Caco-2 (cell line): ENCODE results near the gene GOLGA6D. TPM values are rescaled to one million over a fixed set of nuclear protein-coding genes. Genes with fewer than 3 reads are reported as not detected.
"Not testable (repeated sequence)": the region's sequence is repeated elsewhere in the genome, so short reads cannot be mapped to it uniquely, and the experiment has no call there.

ENCODE experiments used
- BruUV-seq: library from RNA; stranded (reverse); fragments of 400-500 nt; replicated peaks from 2 replicates; lab custom pipeline; 2021; lab: Mats Ljungman, UMichigan
- CTCF ChIA-PET: fragments of 300-600 bp; sonication (Branson Sonifier 250); formaldehyde crosslinking; loops from one replicate; lab custom pipeline; 2022; ENCODE audit warnings: antibody characterized with exemption; lab: Charles Lee
- POLR2A ChIA-PET: fragments of 300-600 bp; sonication (Branson Sonifier 250); formaldehyde crosslinking; loops from one replicate; lab custom pipeline; 2022; ENCODE audit warnings: antibody characterized with exemption; lab: Charles Lee
- DNase-seq, 2 experiments: peaks; one replicate each; pipeline versions ENCODE4 v3.0.0 to v3.0.0-alpha.2; 2020 to 2022
- H3K27me3 ChIP-seq: replicated peaks from 2 replicates; pipeline ENCODE4 v1.6.0; 2011; ENCODE audit warnings: low read length; ENCODE audit not compliant: control insufficient read depth, insufficient read depth
- H3K36me3 ChIP-seq: 2 replicates; pipeline ENCODE4 v1.5.1; 2011; ENCODE audit warnings: low read length; ENCODE audit not compliant: control insufficient read depth, insufficient read depth
- H3K4me1 ChIP-seq: fragments of 250-450 bp; sonication (Bioruptor Pico); 2 replicates; pipeline ENCODE4 v1.5.1; 2020; ENCODE audit warnings: mild to moderate bottlenecking
- H3K4me3 ChIP-seq: 2 replicates; pipeline ENCODE4 v1.5.1; 2011; ENCODE audit warnings: low read depth, mild to moderate bottlenecking, control low read depth, low read length
- H3K9me3 ChIP-seq: fragments of 250-450 bp; sonication (Bioruptor Pico); 2 replicates; pipeline ENCODE4 v1.5.1; 2020; ENCODE audit warnings: mild to moderate bottlenecking, moderate library complexity
- H3K27ac Mint-ChIP-seq: one replicate; pipeline ENCODE4 v1.8.0; 2022; ENCODE audit warnings: mixed read lengths; ENCODE audit not compliant: unreplicated experiment
- H3K27me3 Mint-ChIP-seq: one replicate; pipeline ENCODE4 v1.8.0; 2022; ENCODE audit warnings: mixed read lengths; ENCODE audit not compliant: insufficient read depth, unreplicated experiment
- H3K36me3 Mint-ChIP-seq: one replicate; pipeline ENCODE4 v1.8.0; 2022; ENCODE audit warnings: mild to moderate bottlenecking, mixed read lengths; ENCODE audit not compliant: insufficient read depth, unreplicated experiment
- H3K4me1 Mint-ChIP-seq: one replicate; pipeline ENCODE4 v1.8.0; 2022; ENCODE audit warnings: low read depth, mixed read lengths; ENCODE audit not compliant: unreplicated experiment
- H3K4me3 Mint-ChIP-seq: one replicate; pipeline ENCODE4 v1.8.0; 2022; ENCODE audit warnings: mild to moderate bottlenecking, moderate library complexity, mixed read lengths; ENCODE audit not compliant: unreplicated experiment
- H3K9me3 Mint-ChIP-seq: one replicate; pipeline ENCODE4 v1.8.0; 2022; ENCODE audit warnings: mixed read lengths; ENCODE audit not compliant: unreplicated experiment
- CTCF ChIP-seq, 2 experiments: fragments of 200-600 bp in 1 of 2; IDR thresholded peaks; 1 replicate in 1 of 2; 2 replicates in 1 of 2; pipeline versions ENCODE4 v1.5.1 to v1.8.0; 2011 to 2022; ENCODE audit warnings: antibody characterized with exemption in 1 of 2, control low read depth in 1 of 2, inconsistent platforms in 1 of 2, low read depth in 1 of 2, low read length in 1 of 2, mild to moderate bottlenecking in 1 of 2, moderate library complexity in 1 of 2; ENCODE audit not compliant: insufficient read depth in 1 of 2, severe bottlenecking in 1 of 2, unreplicated experiment in 1 of 2
- intact Hi-C: fragments of 100-400 bp; cut with micrococcal nuclease; formaldehyde crosslinking; loops from one replicate; pipeline ENCODE4 v1.10.0; 2022; ENCODE audit not compliant: unreplicated experiment
- total RNA-seq: library from RNA; stranded (reverse); gene quantifications from 2 replicates; pipeline ENCODE4 v1.2.3, GENCODE V29; 2022

GOLGA6D gene
- total RNA-seq, 1 experiment from 2014 or later: not detected

GRCh38 chr15:75238150-75238549, 44.5 kb upstream of the GOLGA6D start:
- H3K27ac Mint-ChIP-seq: no peak overlapping the region
- no peaks in the 10 kb centered on the region for H3K9me3 Mint-ChIP-seq
- intact Hi-C loops: no loop called here
- Histone ChIP-seq H3K4me3 (no peak overlapping the region), H3K27me3 (no peaks in the 10 kb centered on the region), H3K9me3 (no peaks in the 10 kb centered on the region), H3K36me3 (no peaks in the 10 kb centered on the region), H3K4me1 (no peaks in the 10 kb centered on the region)
- H3K4me3 Mint-ChIP-seq: no peak overlapping the region
- CTCF ChIA-PET: no interaction called here
- BruUV-seq: no TSS peak
- peaks cover 4% of the 10 kb centered on the region for H3K36me3 Mint-ChIP-seq
- no peak for DNase-seq
- no peaks in the 10 kb centered on the region for H3K4me1 Mint-ChIP-seq
- no peak for TF ChIP-seq CTCF (IDR thresholded peaks at IDR 0.05; ENCODE audit: insufficient read depth in 1 of 2, low read depth in 1 of 2, low read length in 1 of 2, severe bottlenecking in 1 of 2, unreplicated experiment in 1 of 2)
- POLR2A ChIA-PET: interaction anchor here (0.6 kb wide), 1 partner anchor 11 kb away, joined by 3 read pairs; no protein-coding TSS in a partner anchor
- H3K27me3 Mint-ChIP-seq: peaks cover 3% of the 10 kb centered on the region

GRCh38 chr15:75245741-75246140, 36.9 kb upstream of the GOLGA6D start:
- H3K4me1 Mint-ChIP-seq, BruUV-seq, DNase-seq, CTCF ChIA-PET, H3K4me3 Mint-ChIP-seq, H3K9me3 Mint-ChIP-seq, intact Hi-C loops, H3K4me1 ChIP-seq, H3K36me3 Mint-ChIP-seq, H3K9me3 ChIP-seq, H3K36me3 ChIP-seq, H3K4me3 ChIP-seq, POLR2A ChIA-PET, H3K27ac Mint-ChIP-seq, H3K27me3 Mint-ChIP-seq, H3K27me3 ChIP-seq: not testable (repeated sequence)

DNA sequence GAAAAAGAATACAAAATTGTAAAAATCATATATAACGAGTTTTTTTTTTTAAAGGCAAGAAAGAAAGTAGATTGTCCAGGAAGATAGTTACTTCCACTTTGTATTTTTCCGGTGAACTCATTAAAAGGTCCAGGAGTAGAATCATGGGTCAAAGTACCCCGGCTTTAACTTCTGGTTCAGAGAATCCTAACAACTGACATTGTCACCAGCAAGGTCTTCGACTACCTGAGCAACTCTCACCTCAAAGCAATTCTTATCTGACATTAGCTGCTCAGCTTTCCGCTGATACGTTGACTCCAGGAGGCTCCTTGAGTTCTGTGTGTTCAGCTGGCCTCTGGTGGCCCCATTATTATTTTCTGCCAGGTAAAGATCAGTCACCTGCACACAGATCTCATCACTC, 33.6 kb upstream of the GOLGA6D start:
- H3K27me3 Mint-ChIP-seq, H3K9me3 Mint-ChIP-seq, H3K27ac Mint-ChIP-seq, H3K36me3 ChIP-seq, intact Hi-C loops, H3K4me3 ChIP-seq, H3K9me3 ChIP-seq, H3K4me1 Mint-ChIP-seq, BruUV-seq, CTCF ChIA-PET, H3K4me1 ChIP-seq, H3K36me3 Mint-ChIP-seq, H3K27me3 ChIP-seq, POLR2A ChIA-PET: not testable (repeated sequence)
- peak overlapping the region; percentile 7 for H3K4me3 Mint-ChIP-seq
- DNase-seq: peak; percentile 37 to 56

GRCh38 chr15:75249726-75250125, 32.9 kb upstream of the GOLGA6D start:
- BruUV-seq: no TSS peak
- ChIA-PET CTCF (no interaction called here), POLR2A (no interaction called here)
- Mint-ChIP-seq H3K36me3 (no peaks in the 10 kb centered on the region), H3K4me1 (no peaks in the 10 kb centered on the region), H3K27me3 (no peaks in the 10 kb centered on the region), H3K4me3 (no peak overlapping the region), H3K27ac (no peak overlapping the region), H3K9me3 (no peaks in the 10 kb centered on the region)
- Histone ChIP-seq H3K9me3 (no peaks in the 10 kb centered on the region), H3K36me3 (no peaks in the 10 kb centered on the region), H3K4me3 (no peak overlapping the region), H3K4me1 (0 out of 2 replicates have a peak, but pooled peaks cover 10% of the 10 kb centered on the region), H3K27me3 (no peaks in the 10 kb centered on the region)
- TF ChIP-seq CTCF (IDR thresholded peaks at IDR 0.05; ENCODE audit: insufficient read depth in 1 of 2, low read depth in 1 of 2, low read length in 1 of 2, severe bottlenecking in 1 of 2, unreplicated experiment in 1 of 2): no peak
- no peak for DNase-seq
- intact Hi-C loops: no loop called here

GRCh38 chr15:75251343-75251742, 31.3 kb upstream of the GOLGA6D start:
- H3K36me3 ChIP-seq, POLR2A ChIA-PET, H3K27me3 Mint-ChIP-seq, intact Hi-C loops, H3K4me3 ChIP-seq, H3K9me3 Mint-ChIP-seq, H3K4me1 Mint-ChIP-seq, H3K27me3 ChIP-seq, CTCF ChIA-PET, H3K4me1 ChIP-seq, H3K4me3 Mint-ChIP-seq, H3K9me3 ChIP-seq, DNase-seq, BruUV-seq, H3K36me3 Mint-ChIP-seq, H3K27ac Mint-ChIP-seq: not testable (repeated sequence)

GRCh38 chr15:75252285-75252684, 30.4 kb upstream of the GOLGA6D start:
- H3K4me3 Mint-ChIP-seq, H3K36me3 Mint-ChIP-seq, H3K4me3 ChIP-seq, BruUV-seq, H3K4me1 Mint-ChIP-seq, H3K9me3 ChIP-seq, H3K9me3 Mint-ChIP-seq, intact Hi-C loops, H3K36me3 ChIP-seq, H3K4me1 ChIP-seq, H3K27me3 ChIP-seq, DNase-seq, H3K27ac Mint-ChIP-seq, POLR2A ChIA-PET, H3K27me3 Mint-ChIP-seq: not testable (repeated sequence)
- CTCF ChIA-PET: interaction anchor here (0.7 kb wide), 1 partner anchor 21 kb away, joined by 8 read pairs; no protein-coding TSS in a partner anchor
